Stimulated activated CD8-positive, alpha-beta memory T cell treated with anti-CD3 and anti-CD28 coated beads, Interleukin-4, amount 100 ng/mL, for 1 hour (primary cell): ENCODE results near the gene DPCD.
"Not testable (repeated sequence)": the region's sequence is repeated elsewhere in the genome, so short reads cannot be mapped to it uniquely, and the experiment has no call there.

Source experiments
- DNase-seq, 2 donors: peaks; one replicate each; pipeline ENCODE4 v3.0.0-alpha.2; 2020; ENCODE audit warnings: low read depth in 2 of 2, low spot score in 1 of 2

Gene DPCD

GRCh38 chr10:101617102-101617823 lies 29.1 kb downstream of the DPCD start:
- DNase-seq = no peak

GRCh38 chr10:101617824-101618568 lies 29.9 kb downstream of the DPCD start:
- no peak for DNase-seq

- no peak for DNase-seq
Observed at GRCh38 chr10:101618871-101619270, 30.8 kb downstream of the DPCD start.

- DNase-seq = no peak
Observed at GRCh38 chr10:101619983-101620382, 31.9 kb downstream of the DPCD start.

GRCh38 chr10:101623528-101623927 lies 35.4 kb downstream of the DPCD start:
- DNase-seq = no peak

- DNase-seq = no peak
Observed at GRCh38 chr10:101624526-101625102, 36.5 kb downstream of the DPCD start.

GRCh38 chr10:101625821-101626412 lies 37.8 kb downstream of the DPCD start:
- no peak for DNase-seq

GRCh38 chr10:101629837-101630632 lies 41.9 kb downstream of the DPCD start:
- DNase-seq = no peak

- no peak for DNase-seq
Observed at GRCh38 chr10:101630633-101630920, 42.5 kb downstream of the DPCD start.

- no peak for DNase-seq
Observed at GRCh38 chr10:101631821-101632475, 43.8 kb downstream of the DPCD start.

GRCh38 chr10:101633510-101633909 lies 45.4 kb downstream of the DPCD start:
- not testable (repeated sequence) for DNase-seq

GRCh38 chr10:101639141-101639900 lies 51.2 kb downstream of the DPCD start:
- no peak for DNase-seq

GRCh38 chr10:101643546-101643945 lies 55.4 kb downstream of the DPCD start:
- DNase-seq = no peak

- DNase-seq = no peak
Observed at GRCh38 chr10:101644002-101644401, 55.9 kb downstream of the DPCD start.

GRCh38 chr10:101645659-101646058 lies 57.5 kb downstream of the DPCD start:
- no peak for DNase-seq

- DNase-seq = no peak
Observed at GRCh38 chr10:101646364-101646763, 58.2 kb downstream of the DPCD start.

- no peak for DNase-seq
Observed at GRCh38 chr10:101647255-101647654, 59.1 kb downstream of the DPCD start.

GRCh38 chr10:101649525-101650085 lies 61.5 kb downstream of the DPCD start:
- DNase-seq = no peak

- DNase-seq = no peak
Observed at GRCh38 chr10:101650863-101651262, 62.7 kb downstream of the DPCD start.

GRCh38 chr10:101651336-101651735 lies 63.2 kb downstream of the DPCD start:
- DNase-seq = no peak
